GM23338 (cell line): ENCODE data around the gene PLPPR5. TPM values are rescaled to one million over a fixed set of nuclear protein-coding genes. Genes with fewer than 3 reads are reported as not detected.

ENCODE experiments used
- ATAC-seq: fragments of 200-7000 bp; cut with Tn5 transposase; 3 replicates; pipeline ENCODE4 v1.9.1; 2020
- DNase-seq: peaks from one replicate; pipeline ENCODE4 v3.0.0-alpha.2; 2015; ENCODE audit warnings: low spot score
- H2AFZ ChIP-seq: fragments of 200-600 bp; sonication (generic); 2 replicates; pipeline ENCODE4 v1.8.0; 2016; ENCODE audit warnings: antibody characterized with exemption, mild to moderate bottlenecking, moderate library complexity
- H3F3A ChIP-seq: fragments of 200-600 bp; sonication (generic); replicated peaks from 2 replicates; pipeline ENCODE4 v1.8.0; 2017; ENCODE audit warnings: antibody characterized with exemption, mixed run types, low read depth
- H3K27ac ChIP-seq: fragments of 200-600 bp; sonication (generic); 2 replicates; pipeline ENCODE4 v1.6.1; 2016; ENCODE audit warnings: low read depth
- H3K27me3 ChIP-seq: fragments of 200-600 bp; sonication (generic); 2 replicates; pipeline ENCODE4 v1.8.0; 2016; ENCODE audit warnings: mild to moderate bottlenecking, mixed run types, moderate library complexity; ENCODE audit not compliant: insufficient read depth
- H3K36me3 ChIP-seq: fragments of 200-600 bp; sonication (generic); 2 replicates; pipeline ENCODE4 v1.8.0; 2016; ENCODE audit warnings: mild to moderate bottlenecking; ENCODE audit not compliant: insufficient read depth
- H3K4me1 ChIP-seq: fragments of 200-600 bp; sonication (generic); 2 replicates; pipeline ENCODE4 v1.8.0; 2016; ENCODE audit warnings: mild to moderate bottlenecking, moderate library complexity; ENCODE audit not compliant: insufficient read depth
- H3K4me2 ChIP-seq: fragments of 200-600 bp; sonication (generic); 2 replicates; pipeline ENCODE4 v1.7.1; 2017; ENCODE audit warnings: mixed run types
- H3K4me3 ChIP-seq: fragments of 200-600 bp; sonication (generic); 2 replicates; pipeline ENCODE4 v1.6.1; 2016; ENCODE audit warnings: mixed run types
- H3K79me2 ChIP-seq: fragments of 200-600 bp; sonication (generic); replicated peaks from 2 replicates; pipeline ENCODE4 v1.8.0; 2017; ENCODE audit warnings: mild to moderate bottlenecking; ENCODE audit not compliant: insufficient read depth
- H3K9me2 ChIP-seq: fragments of 200-600 bp; sonication (generic); 2 replicates; pipeline ENCODE4 v1.8.0; 2017; ENCODE audit not compliant: insufficient read depth
- H4K20me1 ChIP-seq: fragments of 200-600 bp; sonication (generic); replicated peaks from 2 replicates; pipeline ENCODE4 v1.8.0; 2017; ENCODE audit warnings: mild to moderate bottlenecking; ENCODE audit not compliant: insufficient read depth
- H3K27ac Mint-ChIP-seq: 2 replicates; pipeline ENCODE4 v1.8.0; 2020; ENCODE audit warnings: inconsistent platforms, mild to moderate bottlenecking, moderate library complexity, mixed read lengths
- H3K27me3 Mint-ChIP-seq: 3 replicates; pipeline ENCODE4 v1.8.0; 2022; ENCODE audit warnings: low read depth, mild to moderate bottlenecking, moderate library complexity, mixed read lengths, inconsistent platforms; ENCODE audit not compliant: insufficient read depth, poor library complexity
- H3K36me3 Mint-ChIP-seq: 3 replicates; pipeline ENCODE4 v1.8.0; 2021; ENCODE audit warnings: low read depth, mild to moderate bottlenecking, inconsistent platforms, moderate library complexity, mixed read lengths
- H3K4me1 Mint-ChIP-seq: 3 replicates; pipeline ENCODE4 v1.8.0; 2020; ENCODE audit warnings: mild to moderate bottlenecking, inconsistent platforms, mixed read lengths
- H3K4me3 Mint-ChIP-seq: 3 replicates; pipeline ENCODE4 v1.8.0; 2021; ENCODE audit warnings: moderate library complexity, mild to moderate bottlenecking, inconsistent platforms, mixed read lengths
- H3K9me3 Mint-ChIP-seq: 3 replicates; pipeline ENCODE4 v1.8.0; 2020; ENCODE audit warnings: moderate library complexity, mild to moderate bottlenecking, inconsistent platforms, mixed read lengths
- CREB1 ChIP-seq: fragments of 250-450 bp; sonication (Bioruptor Pico); IDR thresholded peaks from 2 replicates; pipeline ENCODE4 v1.5.0; 2020; ENCODE audit warnings: low read depth, mild to moderate bottlenecking, moderate library complexity
- ETS1 ChIP-seq: IDR thresholded peaks from 2 replicates; pipeline ENCODE4 v1.6.1; 2016; ENCODE audit warnings: antibody characterized with exemption
- EZH2 ChIP-seq: fragments of 200-600 bp; sonication (generic); IDR thresholded peaks from one replicate; pipeline ENCODE4 v1.8.0; 2017; ENCODE audit warnings: antibody characterized with exemption, mild to moderate bottlenecking, low read depth; ENCODE audit not compliant: unreplicated experiment
- NANOG ChIP-seq: IDR thresholded peaks from 2 replicates; pipeline ENCODE4 v1.6.1; 2016; ENCODE audit warnings: antibody characterized with exemption, borderline replicate concordance
- POLR2AphosphoS5 ChIP-seq: IDR thresholded peaks from 2 replicates; pipeline ENCODE4 v1.6.1; 2016; ENCODE audit warnings: antibody characterized with exemption, low read depth
- REST ChIP-seq: IDR thresholded peaks from one replicate; pipeline ENCODE4 v1.6.1; 2018; ENCODE audit warnings: antibody characterized with exemption; ENCODE audit not compliant: unreplicated experiment
- ZNF114 ChIP-seq: fragments of 250-450 bp; sonication (Bioruptor Pico); IDR thresholded peaks from 2 replicates; pipeline ENCODE4 v1.5.0; 2020; ENCODE audit warnings: mild to moderate bottlenecking, moderate library complexity
- ZNF331 ChIP-seq: fragments of 250-450 bp; sonication (Bioruptor Pico); IDR thresholded peaks from 2 replicates; pipeline ENCODE4 v1.5.0; 2020; ENCODE audit warnings: low read depth, mild to moderate bottlenecking, moderate library complexity
- polyA plus RNA-seq: library from polyadenylated mRNA; unstranded; fragments of >200 nt; fragmentation: Nextera tagmentation; extraction: Ambion mirVana; gene quantifications from 2 replicates; pipeline ENCODE4 v1.2.1, GENCODE V29; 2016
- total RNA-seq: library from RNA; depleted of rRNA; stranded (reverse); fragments of >200 nt; shearing (Covaris generic); gene quantifications from 2 replicates; pipeline ENCODE4 v1.2.3, GENCODE V29; 2014
- TF ChIP-seq, protein P1 (sequence below): fragments of 250-450 bp; sonication (Bioruptor Pico); IDR thresholded peaks from 2 replicates; pipeline ENCODE4 v1.5.0; 2020; ENCODE audit warnings: mild to moderate bottlenecking, moderate library complexity

PLPPR5 gene
- total and polyA plus RNA-seq, 2 experiments from 2014 or later: 3.2 to 4.2 TPM

GRCh38 chr1:99017655-99018054 is 13.0 kb upstream of the PLPPR5 start (continued):
- no peak for TF ChIP-seq REST

DNA sequence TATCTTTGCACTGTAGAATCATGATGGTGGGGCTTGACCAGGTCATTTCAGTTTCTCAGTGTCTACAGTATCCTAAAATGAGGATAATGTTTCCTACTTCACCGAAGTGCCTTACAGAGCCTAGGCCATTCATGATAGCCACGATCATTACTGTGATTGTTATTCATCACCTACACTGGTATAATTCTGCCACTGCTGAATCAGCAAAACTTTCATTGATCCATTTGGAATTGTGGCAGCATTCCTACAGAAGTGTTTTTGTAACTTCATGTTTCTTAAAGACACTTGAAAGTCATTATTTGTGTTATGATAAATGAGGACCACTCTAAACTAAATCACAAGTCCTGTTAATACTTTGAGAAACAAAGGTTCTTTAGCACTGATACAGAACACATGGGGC is 6.0 kb upstream of the PLPPR5 start:
- H3K4me1 ChIP-seq: 0 out of 2 replicates have a peak, but pooled peaks cover 3% of the 10 kb centered on the region
- H3K79me2 ChIP-seq: no peaks in the 10 kb centered on the region
- DNase-seq: no peak
- H3K27ac ChIP-seq: no peak overlapping the region
- Mint-ChIP-seq H3K4me3 (no peak overlapping the region), H3K4me1 (peaks cover 3% of the 10 kb centered on the region; the same call in 2 of the 3 replicates), H3K9me3 (no peaks in the 10 kb centered on the region), H3K36me3 (no peaks in the 10 kb centered on the region), H3K27ac (no peak overlapping the region), H3K27me3 (peaks cover 1% of the 10 kb centered on the region)
- H3K36me3 ChIP-seq: no peaks in the 10 kb centered on the region
- H4K20me1 ChIP-seq: no peaks in the 10 kb centered on the region
- H2AFZ ChIP-seq: no peak overlapping the region
- no peaks in the 10 kb centered on the region for H3K9me2 ChIP-seq
- no peaks in the 10 kb centered on the region for H3F3A ChIP-seq
- H3K4me2 ChIP-seq: no peak overlapping the region
- no peak for ATAC-seq
- H3K4me3 ChIP-seq: no peak overlapping the region
- peaks cover 13% of the 10 kb centered on the region for H3K27me3 ChIP-seq
- TF ChIP-seq ZNF114 (CRISPR knock-in tag) (no peak), ETS1 (no peak), POLR2AphosphoS5 (no peak), REST (no peak), NANOG (no peak), EZH2 (no peak), ZNF331 (CRISPR knock-in tag) (no peak), CREB1 (CRISPR knock-in tag) (no peak)
- TF ChIP-seq, protein P1, sequence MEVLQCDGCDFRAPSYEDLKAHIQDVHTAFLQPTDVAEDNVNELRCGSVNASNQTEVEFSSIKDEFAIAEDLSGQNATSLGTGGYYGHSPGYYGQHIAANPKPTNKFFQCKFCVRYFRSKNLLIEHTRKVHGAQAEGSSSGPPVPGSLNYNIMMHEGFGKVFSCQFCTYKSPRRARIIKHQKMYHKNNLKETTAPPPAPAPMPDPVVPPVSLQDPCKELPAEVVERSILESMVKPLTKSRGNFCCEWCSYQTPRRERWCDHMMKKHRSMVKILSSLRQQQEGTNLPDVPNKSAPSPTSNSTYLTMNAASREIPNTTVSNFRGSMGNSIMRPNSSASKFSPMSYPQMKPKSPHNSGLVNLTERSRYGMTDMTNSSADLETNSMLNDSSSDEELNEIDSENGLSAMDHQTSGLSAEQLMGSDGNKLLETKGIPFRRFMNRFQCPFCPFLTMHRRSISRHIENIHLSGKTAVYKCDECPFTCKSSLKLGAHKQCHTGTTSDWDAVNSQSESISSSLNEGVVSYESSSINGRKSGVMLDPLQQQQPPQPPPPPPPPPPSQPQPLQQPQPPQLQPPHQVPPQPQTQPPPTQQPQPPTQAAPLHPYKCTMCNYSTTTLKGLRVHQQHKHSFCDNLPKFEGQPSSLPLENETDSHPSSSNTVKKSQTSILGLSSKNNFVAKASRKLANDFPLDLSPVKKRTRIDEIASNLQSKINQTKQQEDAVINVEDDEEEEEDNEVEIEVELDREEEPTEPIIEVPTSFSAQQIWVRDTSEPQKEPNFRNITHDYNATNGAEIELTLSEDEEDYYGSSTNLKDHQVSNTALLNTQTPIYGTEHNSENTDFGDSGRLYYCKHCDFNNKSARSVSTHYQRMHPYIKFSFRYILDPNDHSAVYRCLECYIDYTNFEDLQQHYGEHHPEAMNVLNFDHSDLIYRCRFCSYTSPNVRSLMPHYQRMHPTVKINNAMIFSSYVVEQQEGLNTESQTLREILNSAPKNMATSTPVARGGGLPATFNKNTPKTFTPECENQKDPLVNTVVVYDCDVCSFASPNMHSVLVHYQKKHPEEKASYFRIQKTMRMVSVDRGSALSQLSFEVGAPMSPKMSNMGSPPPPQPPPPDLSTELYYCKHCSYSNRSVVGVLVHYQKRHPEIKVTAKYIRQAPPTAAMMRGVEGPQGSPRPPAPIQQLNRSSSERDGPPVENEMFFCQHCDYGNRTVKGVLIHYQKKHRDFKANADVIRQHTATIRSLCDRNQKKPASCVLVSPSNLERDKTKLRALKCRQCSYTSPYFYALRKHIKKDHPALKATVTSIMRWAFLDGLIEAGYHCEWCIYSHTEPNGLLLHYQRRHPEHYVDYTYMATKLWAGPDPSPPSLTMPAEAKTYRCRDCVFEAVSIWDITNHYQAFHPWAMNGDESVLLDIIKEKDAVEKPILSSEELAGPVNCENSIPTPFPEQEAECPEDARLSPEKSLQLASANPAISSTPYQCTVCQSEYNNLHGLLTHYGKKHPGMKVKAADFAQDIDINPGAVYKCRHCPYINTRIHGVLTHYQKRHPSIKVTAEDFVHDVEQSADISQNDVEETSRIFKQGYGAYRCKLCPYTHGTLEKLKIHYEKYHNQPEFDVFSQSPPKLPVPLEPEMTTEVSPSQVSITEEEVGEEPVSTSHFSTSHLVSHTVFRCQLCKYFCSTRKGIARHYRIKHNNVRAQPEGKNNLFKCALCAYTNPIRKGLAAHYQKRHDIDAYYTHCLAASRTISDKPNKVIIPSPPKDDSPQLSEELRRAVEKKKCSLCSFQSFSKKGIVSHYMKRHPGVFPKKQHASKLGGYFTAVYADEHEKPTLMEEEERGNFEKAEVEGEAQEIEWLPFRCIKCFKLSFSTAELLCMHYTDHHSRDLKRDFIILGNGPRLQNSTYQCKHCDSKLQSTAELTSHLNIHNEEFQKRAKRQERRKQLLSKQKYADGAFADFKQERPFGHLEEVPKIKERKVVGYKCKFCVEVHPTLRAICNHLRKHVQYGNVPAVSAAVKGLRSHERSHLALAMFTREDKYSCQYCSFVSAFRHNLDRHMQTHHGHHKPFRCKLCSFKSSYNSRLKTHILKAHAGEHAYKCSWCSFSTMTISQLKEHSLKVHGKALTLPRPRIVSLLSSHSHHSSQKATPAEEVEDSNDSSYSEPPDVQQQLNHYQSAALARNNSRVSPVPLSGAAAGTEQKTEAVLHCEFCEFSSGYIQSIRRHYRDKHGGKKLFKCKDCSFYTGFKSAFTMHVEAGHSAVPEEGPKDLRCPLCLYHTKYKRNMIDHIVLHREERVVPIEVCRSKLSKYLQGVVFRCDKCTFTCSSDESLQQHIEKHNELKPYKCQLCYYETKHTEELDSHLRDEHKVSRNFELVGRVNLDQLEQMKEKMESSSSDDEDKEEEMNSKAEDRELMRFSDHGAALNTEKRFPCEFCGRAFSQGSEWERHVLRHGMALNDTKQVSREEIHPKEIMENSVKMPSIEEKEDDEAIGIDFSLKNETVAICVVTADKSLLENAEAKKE: no peak
